Measurements from ENCODE around the gene SBK2. TPM values are rescaled to one million over a fixed set of nuclear protein-coding genes. Genes with fewer than 3 reads are reported as not detected.
"Not testable (repeated sequence)": the region's sequence is repeated elsewhere in the genome, so short reads cannot be mapped to it uniquely, and the experiment has no call there.

The SBK2 gene
- total RNA-seq, 1 experiment from 2014 or later = not detected

- not testable (repeated sequence) for DNase-seq; H3K27me3 ChIP-seq (replicated peaks; ENCODE audit: control insufficient read depth, insufficient read depth, low read length); H3K36me3 ChIP-seq (ENCODE audit: control insufficient read depth, insufficient read depth, low read length); BruUV-seq (replicated peaks); H3K9me3 Mint-ChIP-seq (ENCODE audit: unreplicated experiment); H3K27me3 Mint-ChIP-seq (ENCODE audit: insufficient read depth, unreplicated experiment); H3K4me3 ChIP-seq (ENCODE audit: low read depth, low read length); H3K9me3 ChIP-seq
- intact Hi-C loops (cut with micrococcal nuclease; ENCODE audit: unreplicated experiment) = loop anchor here (1.0 kb wide), 1 partner anchor 17 kb away; the partner anchor contains the start of gene FIZ1
- ChIA-PET POLR2A (interaction anchor here (0.6 to 2.0 kb wide), 4 partner anchors 17 to 106 kb away, joined by 5 to 27 read pairs (median 8); partner anchors contain the start of genes FIZ1, U2AF2 and ZNF628), CTCF (interaction anchor here (0.6 to 3.1 kb wide), 10 partner anchors 17 to 97 kb away, joined by 3 to 16 read pairs (median 6); partner anchors contain the start of genes FIZ1, NAT14, ZNF524 and ZNF865)
- H3K27ac Mint-ChIP-seq (ENCODE audit: unreplicated experiment) = peak overlapping the region; percentile 46
- peaks cover 23% of the 10 kb centered on the region for H3K4me1 ChIP-seq
- H3K4me1 Mint-ChIP-seq (ENCODE audit: low read depth, unreplicated experiment) = peaks cover 27% of the 10 kb centered on the region
- peaks cover 36% of the 10 kb centered on the region for H3K36me3 Mint-ChIP-seq (ENCODE audit: insufficient read depth, unreplicated experiment)
- peak overlapping the region; percentile 85 for H3K4me3 Mint-ChIP-seq (ENCODE audit: unreplicated experiment)
Observed at GRCh38 chr19:55582284-55582683, 45.4 kb upstream of the SBK2 start.

- no peaks in the 10 kb centered on the region for H3K9me3 Mint-ChIP-seq (ENCODE audit: unreplicated experiment)
- peak overlapping the region; percentile 46 for H3K27ac Mint-ChIP-seq (ENCODE audit: unreplicated experiment)
- no peaks in the 10 kb centered on the region for H3K9me3 ChIP-seq
- no peaks in the 10 kb centered on the region for H3K27me3 Mint-ChIP-seq (ENCODE audit: insufficient read depth, unreplicated experiment)
- H3K4me1 Mint-ChIP-seq (ENCODE audit: low read depth, unreplicated experiment) = peaks cover 27% of the 10 kb centered on the region
- H3K27me3 ChIP-seq (replicated peaks; ENCODE audit: control insufficient read depth, insufficient read depth, low read length) = no peaks in the 10 kb centered on the region
- no TSS peak for BruUV-seq (replicated peaks)
- peak overlapping the region; percentile 68 for H3K4me3 ChIP-seq (ENCODE audit: low read depth, low read length)
- POLR2A ChIA-PET = interaction anchor here (0.6 to 2.0 kb wide), 7 partner anchors 17 to 242 kb away, joined by 3 to 27 read pairs (median 6); partner anchors contain the start of genes FIZ1, KMT5C, U2AF2 and ZNF628
- peaks cover 22% of the 10 kb centered on the region for H3K4me1 ChIP-seq
- intact Hi-C loops (cut with micrococcal nuclease; ENCODE audit: unreplicated experiment) = loop anchor here (1.0 to 2.0 kb wide), 6 partner anchors 17 to 65 kb away; partner anchors contain the start of genes FIZ1, ZNF784 and ZNF865
- no peaks in the 10 kb centered on the region; the same call in 1 of the 2 replicates for H3K36me3 ChIP-seq (ENCODE audit: control insufficient read depth, insufficient read depth, low read length)
- TF ChIP-seq CTCF (IDR thresholded peaks at IDR 0.05; ENCODE audit: insufficient read depth in 1 of 2, low read depth in 1 of 2, low read length in 1 of 2, severe bottlenecking in 1 of 2, unreplicated experiment in 1 of 2) = no peak
- CTCF ChIA-PET = interaction anchor here (0.6 to 3.1 kb wide), 13 partner anchors 9 to 441 kb away, joined by 3 to 16 read pairs (median 6); partner anchors contain the start of genes FIZ1, NAT14, ZNF524 and ZNF865
- peaks cover 35% of the 10 kb centered on the region for H3K36me3 Mint-ChIP-seq (ENCODE audit: insufficient read depth, unreplicated experiment)
- peak; percentile 84 to 86 for DNase-seq
- peak overlapping the region; percentile 85 for H3K4me3 Mint-ChIP-seq (ENCODE audit: unreplicated experiment)
Observed at GRCh38 chr19:55581823-55582223, 44.9 kb upstream of the SBK2 start.

DNA sequence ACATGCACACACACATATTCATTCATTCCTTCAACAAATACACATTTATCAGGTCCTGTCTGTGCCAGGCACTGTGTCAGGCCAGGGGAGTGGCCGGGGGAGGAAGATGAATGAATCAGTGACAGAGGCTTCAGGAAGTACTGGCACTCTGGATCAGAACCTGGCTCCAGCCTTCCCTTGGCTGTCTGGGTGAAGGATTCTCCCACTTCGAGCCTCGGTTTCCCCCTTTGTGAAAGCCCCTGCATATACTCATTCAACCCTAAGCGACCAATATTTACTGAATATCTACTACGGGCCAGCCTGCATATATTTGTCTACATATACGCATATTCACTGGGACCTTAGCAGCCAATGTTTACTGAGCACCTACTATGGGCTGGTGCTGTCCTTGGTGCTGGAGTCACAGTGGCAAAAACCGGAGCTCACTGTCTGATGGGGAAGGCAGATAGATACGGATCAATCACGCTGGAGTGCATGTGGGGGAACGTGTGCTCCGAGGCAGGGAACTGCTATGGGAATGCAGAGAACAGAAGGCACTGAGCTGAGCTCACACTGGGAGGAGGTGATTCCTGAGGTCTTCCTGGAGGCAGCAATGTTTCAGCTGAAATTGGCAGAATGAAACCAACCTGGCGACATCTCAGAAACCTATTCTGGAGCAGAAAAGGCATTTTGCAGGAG lies 44.4 kb upstream of the SBK2 start:
- no peaks in the 10 kb centered on the region; the same call in 1 of the 2 replicates for H3K36me3 ChIP-seq (ENCODE audit: control insufficient read depth, insufficient read depth, low read length)
- H3K27ac Mint-ChIP-seq (ENCODE audit: unreplicated experiment) = peak overlapping the region; percentile 46
- TF ChIP-seq CTCF (IDR thresholded peaks at IDR 0.05; ENCODE audit: insufficient read depth in 1 of 2, low read depth in 1 of 2, low read length in 1 of 2, severe bottlenecking in 1 of 2, unreplicated experiment in 1 of 2) = no peak
- H3K9me3 Mint-ChIP-seq (ENCODE audit: unreplicated experiment) = no peaks in the 10 kb centered on the region
- intact Hi-C loops (cut with micrococcal nuclease; ENCODE audit: unreplicated experiment) = loop anchor here (1.0 to 2.0 kb wide), 5 partner anchors 24 to 64 kb away; partner anchors contain the start of genes ZNF784 and ZNF865
- peak overlapping the region; percentile 85 for H3K4me3 Mint-ChIP-seq (ENCODE audit: unreplicated experiment)
- no peaks in the 10 kb centered on the region for H3K27me3 ChIP-seq (replicated peaks; ENCODE audit: control insufficient read depth, insufficient read depth, low read length)
- ChIA-PET POLR2A (interaction anchor here (0.8 to 2.0 kb wide), 6 partner anchors 18 to 242 kb away, joined by 3 to 27 read pairs (median 7); partner anchors contain the start of genes FIZ1, KMT5C, U2AF2 and ZNF784), CTCF (interaction anchor here (0.6 to 3.1 kb wide), 12 partner anchors 8 to 440 kb away, joined by 3 to 16 read pairs (median 6); partner anchors contain the start of genes FIZ1, NAT14, ZNF524 and ZNF865)
- H3K4me1 ChIP-seq = peaks cover 19% of the 10 kb centered on the region
- H3K4me1 Mint-ChIP-seq (ENCODE audit: low read depth, unreplicated experiment) = peaks cover 27% of the 10 kb centered on the region
- peaks cover 36% of the 10 kb centered on the region for H3K36me3 Mint-ChIP-seq (ENCODE audit: insufficient read depth, unreplicated experiment)
- peak overlapping the region; percentile 68 for H3K4me3 ChIP-seq (ENCODE audit: low read depth, low read length)
- H3K9me3 ChIP-seq = no peaks in the 10 kb centered on the region
- BruUV-seq (replicated peaks) = TSS peak; percentile 74
- H3K27me3 Mint-ChIP-seq (ENCODE audit: insufficient read depth, unreplicated experiment) = no peaks in the 10 kb centered on the region
- DNase-seq = peak; percentile 66 to 73
